BE2C (cell line): ENCODE results near the gene AGBL1.

ENCODE experiments used
- DNase-seq: peaks from one replicate; pipeline ENCODE4 v3.0.0-alpha.2; 2020
- H3K27me3 ChIP-seq: fragments of 250-450 bp; sonication (Bioruptor Pico); 2 replicates; pipeline ENCODE4 v1.5.1; 2020; ENCODE audit warnings: mild to moderate bottlenecking
- H3K36me3 ChIP-seq: fragments of 250-450 bp; sonication (Bioruptor Pico); 2 replicates; pipeline ENCODE4 v1.5.1; 2020; ENCODE audit warnings: mild to moderate bottlenecking
- H3K4me1 ChIP-seq: fragments of 250-450 bp; sonication (Bioruptor Pico); 2 replicates; pipeline ENCODE4 v1.5.1; 2020
- H3K4me3 ChIP-seq: 2 replicates; pipeline ENCODE4 v1.5.1; 2011; ENCODE audit warnings: low read depth, low read length
- H3K9me3 ChIP-seq: fragments of 250-450 bp; sonication (Bioruptor Pico); 2 replicates; pipeline ENCODE4 v1.5.1; 2020
- CTCF ChIP-seq: IDR thresholded peaks from 2 replicates; pipeline ENCODE4 v1.5.1; 2012; ENCODE audit warnings: mild to moderate bottlenecking, low read depth, low read length

Gene AGBL1

GRCh38 chr15:86905625-86906256 is 826.1 kb downstream of the AGBL1 start:
- no peak for DNase-seq
- H3K4me3 ChIP-seq: no peak overlapping the region
- no peaks in the 10 kb centered on the region for H3K36me3 ChIP-seq
- TF ChIP-seq CTCF: no peak
- no peaks in the 10 kb centered on the region for H3K9me3 ChIP-seq
- no peaks in the 10 kb centered on the region for H3K4me1 ChIP-seq
- H3K27me3 ChIP-seq: peaks cover 3% of the 10 kb centered on the region; the same call in 1 of the 2 replicates

- DNase-seq: no peak
- H3K9me3 ChIP-seq: no peaks in the 10 kb centered on the region
- no peak overlapping the region for H3K4me3 ChIP-seq
- peaks cover 3% of the 10 kb centered on the region; the same call in 1 of the 2 replicates for H3K27me3 ChIP-seq
- no peaks in the 10 kb centered on the region for H3K4me1 ChIP-seq
- no peaks in the 10 kb centered on the region for H3K36me3 ChIP-seq
- no peak for TF ChIP-seq CTCF
Measured at GRCh38 chr15:86906376-86906775, 826.7 kb downstream of the AGBL1 start.

- no peaks in the 10 kb centered on the region for H3K9me3 ChIP-seq
Measured at GRCh38 chr15:86911022-86911421, 831.4 kb downstream of the AGBL1 start.

GRCh38 chr15:86912661-86913060 is 833.0 kb downstream of the AGBL1 start:
- Histone ChIP-seq H3K4me3 (no peak overlapping the region), H3K36me3 (no peaks in the 10 kb centered on the region), H3K9me3 (no peaks in the 10 kb centered on the region), H3K4me1 (no peaks in the 10 kb centered on the region), H3K27me3 (0 out of 2 replicates have a peak, but pooled peaks cover 6% of the 10 kb centered on the region)
- DNase-seq: no peak
- TF ChIP-seq CTCF: no peak

More at GRCh38 chr15:86911022-86911421, 831.4 kb downstream of the AGBL1 start:
- H3K36me3 ChIP-seq: no peaks in the 10 kb centered on the region
- H3K4me1 ChIP-seq: no peaks in the 10 kb centered on the region
- no peak overlapping the region for H3K4me3 ChIP-seq
- DNase-seq: no peak
- peaks cover 7% of the 10 kb centered on the region; the same call in 1 of the 2 replicates for H3K27me3 ChIP-seq
- no peak for TF ChIP-seq CTCF

GRCh38 chr15:86915811-86916331 is 836.2 kb downstream of the AGBL1 start:
- DNase-seq: peak; percentile 34
- 0 out of 2 replicates have a peak, but pooled peaks cover 6% of the 10 kb centered on the region for H3K27me3 ChIP-seq
- TF ChIP-seq CTCF: peak; percentile 78
- no peaks in the 10 kb centered on the region for H3K4me1 ChIP-seq
- H3K4me3 ChIP-seq: no peak overlapping the region
- H3K36me3 ChIP-seq: no peaks in the 10 kb centered on the region
- no peaks in the 10 kb centered on the region for H3K9me3 ChIP-seq

GRCh38 chr15:86916671-86917360 is 837.1 kb downstream of the AGBL1 start:
- Histone ChIP-seq H3K4me3 (no peak overlapping the region), H3K4me1 (no peaks in the 10 kb centered on the region), H3K36me3 (no peaks in the 10 kb centered on the region), H3K27me3 (0 out of 2 replicates have a peak, but pooled peaks cover 6% of the 10 kb centered on the region), H3K9me3 (no peaks in the 10 kb centered on the region)
- TF ChIP-seq CTCF: no peak
- DNase-seq: no peak
